Measurements from ENCODE around the gene ST6GAL1.
A peak's percentile ranks its signal among the peaks of the same experiment; 100 is the strongest.
"Not testable (repeated sequence)": the region's sequence is repeated elsewhere in the genome, so short reads cannot be mapped to it uniquely, and the experiment has no call there.

Gene ST6GAL1

GRCh38 chr3:187023340-187023739, 93.0 kb downstream of the ST6GAL1 start:
- not testable (repeated sequence) for DNase-seq

- no peak for DNase-seq
Observed at GRCh38 chr3:187024536-187025226, 94.4 kb downstream of the ST6GAL1 start.

- peak; percentile 59 for DNase-seq
Observed at GRCh38 chr3:187025254-187025655, 94.9 kb downstream of the ST6GAL1 start.

GRCh38 chr3:187025656-187026316, 95.5 kb downstream of the ST6GAL1 start:
- DNase-seq, result peak; percentile 60

GRCh38 chr3:187026317-187026670, 96.0 kb downstream of the ST6GAL1 start:
- DNase-seq, result no peak

- DNase-seq, result peak; percentile 61
Observed at GRCh38 chr3:187027531-187028278, 97.4 kb downstream of the ST6GAL1 start.

- DNase-seq, result no peak
Observed at GRCh38 chr3:187031934-187032333, 101.6 kb downstream of the ST6GAL1 start.

- DNase-seq, result no peak
Observed at GRCh38 chr3:187036394-187036793, 106.1 kb downstream of the ST6GAL1 start.

GRCh38 chr3:187039100-187039722, 108.9 kb downstream of the ST6GAL1 start:
- DNase-seq, result peak; percentile 41

- DNase-seq, result no peak
Observed at GRCh38 chr3:187039723-187040414, 109.5 kb downstream of the ST6GAL1 start.

GRCh38 chr3:187040516-187041361, 110.4 kb downstream of the ST6GAL1 start:
- DNase-seq, result no peak

GRCh38 chr3:187041362-187042307, 111.3 kb downstream of the ST6GAL1 start:
- peak; percentile 84 for DNase-seq

- no peak for DNase-seq
Observed at GRCh38 chr3:187042346-187042745, 112.0 kb downstream of the ST6GAL1 start.

- DNase-seq, result no peak
Observed at GRCh38 chr3:187042874-187043458, 112.6 kb downstream of the ST6GAL1 start.

GRCh38 chr3:187044206-187044605, 113.9 kb downstream of the ST6GAL1 start:
- DNase-seq, result no peak

- DNase-seq, result no peak
Observed at GRCh38 chr3:187044867-187045552, 114.7 kb downstream of the ST6GAL1 start.

GRCh38 chr3:187046033-187046432, 115.7 kb downstream of the ST6GAL1 start:
- no peak for DNase-seq

GRCh38 chr3:187049462-187050101, 119.3 kb downstream of the ST6GAL1 start:
- DNase-seq, result no peak

- no peak for DNase-seq
Observed at GRCh38 chr3:187051066-187051465, 120.7 kb downstream of the ST6GAL1 start.
